ENCODE results near the gene TMEM132D.

TMEM132D gene

GRCh38 chr12:129558036-129558435, 345.8 kb downstream of the TMEM132D start (continued):
- TF ChIP-seq ZNF530 (tag by site-specific recombination; IDR thresholded peaks at IDR 0.05; ENCODE audit: low read depth) (no peak), ZNF488 (tag by site-specific recombination; IDR thresholded peaks at IDR 0.05) (no peak), ZNF629 (tag by site-specific recombination; IDR thresholded peaks at IDR 0.05) (no peak), ZNF785 (tag by site-specific recombination; IDR thresholded peaks at IDR 0.05) (no peak), ZNF623 (tag by site-specific recombination; IDR thresholded peaks at IDR 0.05) (no peak), SETDB1 (IDR thresholded peaks at IDR 0.05; ENCODE audit: insufficient read length, low read length) (no peak)

GRCh38 chr12:129556082-129556481, 347.7 kb downstream of the TMEM132D start:
- CTCF ChIA-PET = no interaction called here

More at GRCh38 chr12:129556082-129556481, 347.7 kb downstream of the TMEM132D start:
- no peaks in the 10 kb centered on the region for H3K36me3 ChIP-seq (ENCODE audit: control insufficient read depth in 2 of 2, insufficient read depth in 1 of 2, low read length in 2 of 2)
- H3K9me3 ChIP-seq (ENCODE audit: control insufficient read depth, insufficient read depth, low read depth, low read length) = no peaks in the 10 kb centered on the region
- H3K4me1 ChIP-seq (ENCODE audit: control insufficient read depth, insufficient read depth, low read length) = no peaks in the 10 kb centered on the region
- POLR2A ChIA-PET = no interaction called here
- no peak overlapping the region for H3K4me3 ChIP-seq (ENCODE audit: low read depth, low read length)
- no peak overlapping the region for H3K27ac ChIP-seq (ENCODE audit: extremely low read depth, low read depth, low read length)
- no peak for TF ChIP-seq ZNF350 (tag by site-specific recombination; IDR thresholded peaks at IDR 0.05)
- no peak for TF ChIP-seq GLIS2 (tag by site-specific recombination; IDR thresholded peaks at IDR 0.05)
- TF ChIP-seq CTCF (tag by site-specific recombination; IDR thresholded peaks at IDR 0.05) = no peak
- no peak for TF ChIP-seq ZNF549 (tag by site-specific recombination; IDR thresholded peaks at IDR 0.05)
- TF ChIP-seq BCL11B (tag by site-specific recombination; IDR thresholded peaks at IDR 0.05; ENCODE audit: low read depth) = no peak
- no peak for TF ChIP-seq ZNF529 (tag by site-specific recombination; IDR thresholded peaks at IDR 0.05; ENCODE audit: insufficient replicate concordance)
- no peak for TF ChIP-seq ZNF311 (tag by site-specific recombination; IDR thresholded peaks at IDR 0.05; ENCODE audit: borderline replicate concordance)
- no peak for TF ChIP-seq ZNF704 (tag by site-specific recombination; IDR thresholded peaks at IDR 0.05)
- TF ChIP-seq ZSCAN23 (tag by site-specific recombination; IDR thresholded peaks at IDR 0.05) = no peak
- no peak for TF ChIP-seq ZNF24 (tag by site-specific recombination; IDR thresholded peaks at IDR 0.05)
- no peak for TF ChIP-seq ZNF645 (tag by site-specific recombination; IDR thresholded peaks at IDR 0.05)
- no peak for TF ChIP-seq ZNF335 (tag by site-specific recombination; conservative IDR thresholded peaks at IDR 0.05)
- no peak for TF ChIP-seq ZNF701 (tag by site-specific recombination; IDR thresholded peaks at IDR 0.05)
- no peak for TF ChIP-seq ZNF157 (tag by site-specific recombination; IDR thresholded peaks at IDR 0.05)
- no peak for TF ChIP-seq PRDM1 (tag by site-specific recombination; IDR thresholded peaks at IDR 0.05)
- no peak for TF ChIP-seq REPIN1 (tag by site-specific recombination; IDR thresholded peaks at IDR 0.05; ENCODE audit: low read depth)
- TF ChIP-seq KLF1 (tag by site-specific recombination; IDR thresholded peaks at IDR 0.05) = no peak
- no peak for TF ChIP-seq ZNF169 (tag by site-specific recombination; IDR thresholded peaks at IDR 0.05)

Measured in HEK293 (cell line).